IMR-90 (cell line): ENCODE measurements around the gene N4BP2. TPM values are rescaled to one million over a fixed set of nuclear protein-coding genes. Genes with fewer than 3 reads are reported as not detected.

Experiments used
- ATAC-seq: fragments of 200-7000 bp; cut with Tn5 transposase; 2 replicates; pipeline ENCODE4 v1.9.1; 2020; ENCODE audit warnings: low read depth, mild to moderate bottlenecking, moderate library complexity
- BruUV-seq: library from RNA; stranded (reverse); fragments of 400-500 nt; replicated peaks from 2 replicates; lab custom pipeline; 2021; lab: Mats Ljungman, UMichigan
- CTCF ChIA-PET: fragments of 300-600 bp; formaldehyde crosslinking; extraction: SDS; loops from one replicate; lab custom pipeline; 2021; ENCODE audit warnings: antibody characterized with exemption; lab: Yijun Ruan, JAX
- POLR2A ChIA-PET: fragments of 300-600 bp; sonication (Branson Sonifier 250); formaldehyde crosslinking; loops from one replicate; lab custom pipeline; 2022; ENCODE audit warnings: antibody characterized with exemption; ENCODE audit not compliant: unreplicated experiment; lab: Charles Lee
- DNase-seq: peaks from one replicate; pipeline ENCODE4 v3.0.0; 2013
- H2AFZ ChIP-seq: replicated peaks from 2 replicates; pipeline ENCODE3; 2013; ENCODE audit warnings: low read length, mild to moderate bottlenecking; ENCODE audit not compliant: poor library complexity
- H2AK5ac ChIP-seq: 2 replicates; pipeline ENCODE4 v1.6.1; 2013; ENCODE audit warnings: low read depth, low read length, inconsistent platforms
- H2AK9ac ChIP-seq: replicated peaks from 2 replicates; pipeline ENCODE3; 2013; ENCODE audit warnings: mild to moderate bottlenecking, low read depth, low read length, moderate library complexity; ENCODE audit not compliant: poor library complexity
- H2BK120ac ChIP-seq: 2 replicates; pipeline ENCODE4 v1.6.1; 2013; ENCODE audit warnings: low read depth, low read length, inconsistent platforms
- H2BK15ac ChIP-seq: 3 replicates; pipeline ENCODE4 v1.6.1; 2013; ENCODE audit warnings: low read depth, low read length, inconsistent platforms
- H2BK20ac ChIP-seq: 2 replicates; pipeline ENCODE4 v1.6.1; 2013; ENCODE audit warnings: low read depth, mild to moderate bottlenecking, inconsistent platforms, low read length, moderate library complexity
- H2BK5ac ChIP-seq: 2 replicates; pipeline ENCODE4 v1.6.1; 2013; ENCODE audit warnings: mild to moderate bottlenecking, low read depth, low read length, inconsistent platforms; ENCODE audit not compliant: poor library complexity, severe bottlenecking
- H3K14ac ChIP-seq: replicated peaks from 2 replicates; pipeline ENCODE4 v1.6.1; 2013; ENCODE audit warnings: low read depth, low read length, inconsistent platforms
- H3K18ac ChIP-seq: 2 replicates; pipeline ENCODE4 v1.6.1; 2013; ENCODE audit warnings: low read depth, low read length, control low read depth
- H3K23ac ChIP-seq: 2 replicates; pipeline ENCODE4 v1.6.1; 2013; ENCODE audit warnings: low read depth, low read length, inconsistent platforms
- H3K27ac ChIP-seq: 2 replicates; pipeline ENCODE4 v1.5.1; 2013; ENCODE audit warnings: mild to moderate bottlenecking, control low read depth, low read length; ENCODE audit not compliant: insufficient read depth
- H3K27me3 ChIP-seq: 2 replicates; pipeline ENCODE4 v1.6.1; 2013; ENCODE audit warnings: low read length; ENCODE audit not compliant: control insufficient read depth, insufficient read depth
- H3K36me3 ChIP-seq: 2 replicates; pipeline ENCODE4 v1.6.1; 2013; ENCODE audit warnings: low read length, mixed read lengths; ENCODE audit not compliant: control insufficient read depth, insufficient read depth
- H3K4ac ChIP-seq: 2 replicates; pipeline ENCODE4 v1.6.1; 2013; ENCODE audit warnings: low read depth, low read length, inconsistent platforms
- H3K4me1 ChIP-seq: 2 replicates; pipeline ENCODE4 v1.6.1; 2013; ENCODE audit warnings: low read length, mixed read lengths; ENCODE audit not compliant: control insufficient read depth, insufficient read depth
- H3K4me2 ChIP-seq: 2 replicates; pipeline ENCODE4 v1.6.1; 2013; ENCODE audit warnings: low read depth, mild to moderate bottlenecking, control low read depth, low read length, moderate library complexity
- H3K4me3 ChIP-seq: 2 replicates; pipeline ENCODE4 v1.5.1; 2013; ENCODE audit warnings: low read depth, mild to moderate bottlenecking, control low read depth, low read length, moderate library complexity; ENCODE audit not compliant: insufficient read depth
- H3K56ac ChIP-seq: 2 replicates; pipeline ENCODE4 v1.6.1; 2013; ENCODE audit warnings: low read length, inconsistent platforms; ENCODE audit not compliant: insufficient read depth; ENCODE audit errors: extremely low read depth
- H3K79me1 ChIP-seq, 2 experiments: 2 replicates each; pipeline ENCODE4 v1.6.1; 2013; ENCODE audit warnings: low read length in 2 of 2, inconsistent platforms in 1 of 2, low read depth in 1 of 2
- H3K9ac ChIP-seq: 2 replicates; pipeline ENCODE4 v1.6.1; 2013; ENCODE audit warnings: low read depth, low read length, control low read depth
- H3K9me1 ChIP-seq: 2 replicates; pipeline ENCODE4 v1.6.1; 2013; ENCODE audit warnings: low read length, inconsistent platforms; ENCODE audit not compliant: insufficient read depth
- H3K9me3 ChIP-seq: 2 replicates; pipeline ENCODE4 v1.6.1; 2013; ENCODE audit warnings: low read length; ENCODE audit not compliant: control insufficient read depth, insufficient read depth
- H4K20me1 ChIP-seq: 2 replicates; pipeline ENCODE4 v1.6.1; 2013; ENCODE audit warnings: low read length, inconsistent platforms; ENCODE audit not compliant: insufficient read depth
- H4K5ac ChIP-seq: 2 replicates; pipeline ENCODE4 v1.6.1; 2013; ENCODE audit warnings: mild to moderate bottlenecking, low read depth, low read length, control low read depth
- H4K8ac ChIP-seq, 2 experiments: 2 replicates each; pipeline ENCODE4 v1.6.1; 2013; ENCODE audit warnings: low read depth in 2 of 2, low read length in 2 of 2, control low read depth in 1 of 2, inconsistent platforms in 1 of 2
- H4K91ac ChIP-seq: 2 replicates; pipeline ENCODE4 v1.6.1; 2013; ENCODE audit warnings: low read depth, low read length, inconsistent platforms; ENCODE audit not compliant: insufficient read depth
- BHLHE40 ChIP-seq: fragments of 150-350 bp; IDR thresholded peaks from 2 replicates; pipeline ENCODE4 v1.6.1; 2016; ENCODE audit warnings: mild to moderate bottlenecking, low read depth, low read length
- CEBPB ChIP-seq: IDR thresholded peaks from 2 replicates; pipeline ENCODE4 v1.6.1; 2012; ENCODE audit warnings: low read depth, low read length, improper control_type of control experiment
- CHD1 ChIP-seq: IDR thresholded peaks from 2 replicates; pipeline ENCODE4 v1.6.1; 2012; ENCODE audit warnings: low read depth, low read length, improper control_type of control experiment
- FOS ChIP-seq: fragments of 150-350 bp; IDR thresholded peaks from 2 replicates; pipeline ENCODE4 v1.6.1; 2016; ENCODE audit warnings: low read depth, low read length
- MAFK ChIP-seq: IDR thresholded peaks from 2 replicates; pipeline ENCODE4 v1.6.1; 2012; ENCODE audit warnings: low read depth, low read length, improper control_type of control experiment
- MAZ ChIP-seq: IDR thresholded peaks from 2 replicates; pipeline ENCODE4 v1.6.1; 2012; ENCODE audit warnings: low read depth, mild to moderate bottlenecking, low read length, improper control_type of control experiment, moderate library complexity, borderline replicate concordance
- MXI1 ChIP-seq: IDR thresholded peaks from 2 replicates; pipeline ENCODE4 v1.6.1; 2012; ENCODE audit warnings: low read depth, mild to moderate bottlenecking, low read length, moderate library complexity, borderline replicate concordance
- NFE2L2 ChIP-seq: fragments of 150-350 bp; IDR thresholded peaks from 2 replicates; pipeline ENCODE4 v1.6.1; 2016; ENCODE audit warnings: low read depth, mild to moderate bottlenecking, low read length
- POLR2A ChIP-seq: IDR thresholded peaks from 2 replicates; pipeline ENCODE4 v1.6.1; 2012; ENCODE audit warnings: mild to moderate bottlenecking, low read depth, low read length
- RAD21 ChIP-seq: IDR thresholded peaks from 2 replicates; pipeline ENCODE4 v1.6.1; 2012; ENCODE audit warnings: low read length, improper control_type of control experiment
- RCOR1 ChIP-seq: IDR thresholded peaks from 2 replicates; pipeline ENCODE4 v1.6.1; 2012; ENCODE audit warnings: mild to moderate bottlenecking, low read length, improper control_type of control experiment; ENCODE audit not compliant: insufficient replicate concordance
- RFX5 ChIP-seq: IDR thresholded peaks from 2 replicates; pipeline ENCODE4 v1.8.0; 2012; ENCODE audit warnings: low read depth, mild to moderate bottlenecking, low read length, moderate library complexity
- SMC3 ChIP-seq: fragments of 150-350 bp; IDR thresholded peaks from 2 replicates; pipeline ENCODE4 v1.6.1; 2016; ENCODE audit warnings: low read depth, mild to moderate bottlenecking, antibody characterized with exemption, low read length, moderate library complexity
- WGBS, 2 experiments: methylation state at CpG; one replicate each; pipeline versions ENCODE4 v1.1.5 to v1.1.7; 2013; ENCODE audit warnings: missing lambda C conversion rate in 2 of 2; ENCODE audit not compliant: insufficient read length in 1 of 2; ENCODE audit errors: extremely low coverage in 2 of 2; 5-methylcytosine and 5-hydroxymethylcytosine counted together
- dilution Hi-C: fragments of 300-500 bp; cut with HindIII; formaldehyde crosslinking; loops from one replicate; pipeline ENCODE4 v1.14.3; 2018; ENCODE audit warnings: low sequenced_read_pairs; ENCODE audit not compliant: unreplicated experiment
- in situ Hi-C: fragments of 300-500 bp; cut with MboI; formaldehyde crosslinking; loops from 3 replicates; pipeline ENCODE4 v1.14.3; 2019; ENCODE audit warnings: low sequenced_read_pairs, inconsistent platforms, mixed read lengths
- intact Hi-C: fragments of 100-400 bp; cut with micrococcal nuclease; formaldehyde crosslinking; loops from 2 replicates; pipeline ENCODE4 v1.10.0; 2022
- polyA plus RNA-seq, 3 experiments: library from polyadenylated mRNA; depleted of rRNA; stranded (reverse); fragments of >200 nt; gene quantifications; 2 replicates each; pipeline ENCODE4 v1.2.3, GENCODE V29; 2012; ENCODE audit warnings: low replicate concordance in 1 of 3
- total RNA-seq: library from RNA; depleted of rRNA; stranded (reverse); fragments of >200 nt; gene quantifications from 2 replicates; pipeline ENCODE4 v1.2.3, GENCODE V29; 2012
- TF ChIP-seq, protein P1 (sequence below): fragments of 150-350 bp; IDR thresholded peaks from 2 replicates; pipeline ENCODE4 v1.6.1; 2017; ENCODE audit warnings: mild to moderate bottlenecking, antibody characterized with exemption, low read length, low read depth
- TF ChIP-seq, protein P2 (sequence below): fragments of 150-350 bp; IDR thresholded peaks from 2 replicates; pipeline ENCODE4 v1.6.1; 2016; ENCODE audit warnings: low read depth, mild to moderate bottlenecking, low read length, moderate library complexity, borderline replicate concordance
- TF ChIP-seq, protein P3 (sequence below): conservative IDR thresholded peaks from 2 replicates; pipeline ENCODE4 v1.5.1; 2012; ENCODE audit warnings: mild to moderate bottlenecking, low read depth, low read length, improper control_type of control experiment

The N4BP2 gene
- total and polyA plus RNA-seq, 2 of the 4 experiments (the other 2 are of a cell fraction): 0.84 to 2.2 TPM

DNA sequence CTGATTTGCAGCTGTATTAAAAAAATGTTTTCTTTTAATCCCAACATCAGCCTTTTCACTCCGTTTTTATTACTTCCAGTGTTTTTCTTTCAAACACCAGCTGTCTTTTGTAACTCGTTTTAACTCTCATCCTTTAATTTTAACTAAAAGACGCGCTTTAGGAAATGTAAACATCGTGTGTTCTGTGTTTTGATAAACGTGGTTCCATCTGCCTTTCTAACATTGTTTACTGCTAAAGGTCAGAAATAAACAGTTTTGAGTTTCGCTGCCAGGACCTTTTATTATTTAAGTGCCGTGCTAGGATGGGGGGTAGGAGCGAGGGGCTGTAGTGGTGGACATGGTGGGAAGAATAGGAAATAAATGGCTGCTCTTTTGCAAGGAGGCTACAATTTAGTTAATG is 1.5 kb downstream of the N4BP2 start:
- Histone ChIP-seq H3K36me3 (no peaks in the 10 kb centered on the region), H2BK120ac (no peak overlapping the region), H3K4me2 (peak overlapping the region; percentile 83), H3K27ac (peak overlapping the region; percentile 12; the same call in 1 of the 2 replicates), H4K5ac (no peak overlapping the region), H2BK20ac (no peak overlapping the region), H3K4ac (0 out of 2 replicates have a peak overlapping the region, but pooled peaks have one; percentile 2), H2AFZ (peak overlapping the region; percentile 64), H2BK5ac (peak overlapping the region; percentile 23), H3K23ac (no peak overlapping the region), H4K8ac (peak overlapping the region in 1 of 2 experiments; percentile 29; a peak in 2 of 4 replicates), H2BK15ac (no peak overlapping the region), H2AK9ac (no peak overlapping the region), H3K9me3 (no peaks in the 10 kb centered on the region), H3K27me3 (no peaks in the 10 kb centered on the region), H3K9ac (no peak overlapping the region), H3K56ac (no peak overlapping the region), H3K14ac (no peak overlapping the region), H4K20me1 (no peaks in the 10 kb centered on the region), H3K4me3 (peak overlapping the region; percentile 76), H3K79me1 (0 out of 4 replicates have a peak, but pooled peaks cover 2 to 3% of the 10 kb centered on the region in 2 experiments), H3K18ac (peak overlapping the region; percentile 20; the same call in 1 of the 2 replicates), H3K4me1 (no peaks in the 10 kb centered on the region), H4K91ac (no peak overlapping the region), H2AK5ac (no peak overlapping the region), H3K9me1 (no peaks in the 10 kb centered on the region)
- no peak for TF ChIP-seq CEBPB
- TF ChIP-seq RFX5: no peak
- no peak for TF ChIP-seq FOS
- TF ChIP-seq MAFK: no peak
- TF ChIP-seq, protein P1, sequence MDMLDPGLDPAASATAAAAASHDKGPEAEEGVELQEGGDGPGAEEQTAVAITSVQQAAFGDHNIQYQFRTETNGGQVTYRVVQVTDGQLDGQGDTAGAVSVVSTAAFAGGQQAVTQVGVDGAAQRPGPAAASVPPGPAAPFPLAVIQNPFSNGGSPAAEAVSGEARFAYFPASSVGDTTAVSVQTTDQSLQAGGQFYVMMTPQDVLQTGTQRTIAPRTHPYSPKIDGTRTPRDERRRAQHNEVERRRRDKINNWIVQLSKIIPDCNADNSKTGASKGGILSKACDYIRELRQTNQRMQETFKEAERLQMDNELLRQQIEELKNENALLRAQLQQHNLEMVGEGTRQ: no peak
- no peak for TF ChIP-seq BHLHE40
- no peak for TF ChIP-seq RCOR1
- no peak for TF ChIP-seq MAZ
- TF ChIP-seq, protein P2, sequence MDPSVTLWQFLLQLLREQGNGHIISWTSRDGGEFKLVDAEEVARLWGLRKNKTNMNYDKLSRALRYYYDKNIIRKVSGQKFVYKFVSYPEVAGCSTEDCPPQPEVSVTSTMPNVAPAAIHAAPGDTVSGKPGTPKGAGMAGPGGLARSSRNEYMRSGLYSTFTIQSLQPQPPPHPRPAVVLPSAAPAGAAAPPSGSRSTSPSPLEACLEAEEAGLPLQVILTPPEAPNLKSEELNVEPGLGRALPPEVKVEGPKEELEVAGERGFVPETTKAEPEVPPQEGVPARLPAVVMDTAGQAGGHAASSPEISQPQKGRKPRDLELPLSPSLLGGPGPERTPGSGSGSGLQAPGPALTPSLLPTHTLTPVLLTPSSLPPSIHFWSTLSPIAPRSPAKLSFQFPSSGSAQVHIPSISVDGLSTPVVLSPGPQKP: no peak
- TF ChIP-seq, protein P3, sequence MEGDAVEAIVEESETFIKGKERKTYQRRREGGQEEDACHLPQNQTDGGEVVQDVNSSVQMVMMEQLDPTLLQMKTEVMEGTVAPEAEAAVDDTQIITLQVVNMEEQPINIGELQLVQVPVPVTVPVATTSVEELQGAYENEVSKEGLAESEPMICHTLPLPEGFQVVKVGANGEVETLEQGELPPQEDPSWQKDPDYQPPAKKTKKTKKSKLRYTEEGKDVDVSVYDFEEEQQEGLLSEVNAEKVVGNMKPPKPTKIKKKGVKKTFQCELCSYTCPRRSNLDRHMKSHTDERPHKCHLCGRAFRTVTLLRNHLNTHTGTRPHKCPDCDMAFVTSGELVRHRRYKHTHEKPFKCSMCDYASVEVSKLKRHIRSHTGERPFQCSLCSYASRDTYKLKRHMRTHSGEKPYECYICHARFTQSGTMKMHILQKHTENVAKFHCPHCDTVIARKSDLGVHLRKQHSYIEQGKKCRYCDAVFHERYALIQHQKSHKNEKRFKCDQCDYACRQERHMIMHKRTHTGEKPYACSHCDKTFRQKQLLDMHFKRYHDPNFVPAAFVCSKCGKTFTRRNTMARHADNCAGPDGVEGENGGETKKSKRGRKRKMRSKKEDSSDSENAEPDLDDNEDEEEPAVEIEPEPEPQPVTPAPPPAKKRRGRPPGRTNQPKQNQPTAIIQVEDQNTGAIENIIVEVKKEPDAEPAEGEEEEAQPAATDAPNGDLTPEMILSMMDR: no peak
- no peak for TF ChIP-seq CHD1
- no peak for TF ChIP-seq NFE2L2
- no peak for TF ChIP-seq RAD21
- no peak for TF ChIP-seq SMC3
- no peak for TF ChIP-seq POLR2A
- no peak for TF ChIP-seq MXI1
- dilution Hi-C loops: no loop called here
- CTCF ChIA-PET: interaction anchor here (0.8 to 2.8 kb wide), 5 partner anchors 8 to 259 kb away, joined by 3 to 11 read pairs (median 3); no protein-coding TSS in a partner anchor
- no peak for DNase-seq
- no peak for ATAC-seq
- no TSS peak for BruUV-seq
- POLR2A ChIA-PET: interaction anchor here (0.8 to 1.3 kb wide), 2 partner anchors 10 to 259 kb away, joined by 3 read pairs; no protein-coding TSS in a partner anchor
- 0% methylated on average over 3 of the region's 9 CpGs; no CpG with 5 or more reads in 1 of the 2 experiments for WGBS, 2 experiments
- intact Hi-C loops: loop anchor here (5.0 to 10.0 kb wide), 4 partner anchors 81 to 447 kb away; partner anchors contain the start of genes PDS5A and UBE2K
- in situ Hi-C loops: loop anchor here (25.0 kb wide), 1 partner anchor 254 kb away; no protein-coding TSS in a partner anchor
